Mesendoderm (in vitro differentiated cells): Measurements from ENCODE around the gene SMIM1.

Source experiments
- DNase-seq: peaks from one replicate; pipeline ENCODE4 v3.0.0; 2013
- H2AK5ac ChIP-seq: 2 replicates; pipeline ENCODE4 v1.6.1; 2013; ENCODE audit warnings: low read length, inconsistent platforms
- H2BK120ac ChIP-seq: 2 replicates; pipeline ENCODE4 v1.6.1; 2013; ENCODE audit warnings: low read depth, mild to moderate bottlenecking, low read length, moderate library complexity, mixed read lengths
- H2BK15ac ChIP-seq: replicated peaks from 2 replicates; pipeline ENCODE4 v1.6.1; 2013; ENCODE audit warnings: low read depth, mild to moderate bottlenecking, moderate library complexity
- H2BK5ac ChIP-seq: 2 replicates; pipeline ENCODE4 v1.6.1; 2013; ENCODE audit warnings: low read length, inconsistent platforms
- H3K18ac ChIP-seq: 2 replicates; pipeline ENCODE4 v1.6.1; 2013; ENCODE audit warnings: mild to moderate bottlenecking, low read length, mixed read lengths
- H3K23ac ChIP-seq: one replicate; pipeline ENCODE4 v1.6.1; 2013; ENCODE audit warnings: low read length
- H3K27ac ChIP-seq: 2 replicates; pipeline ENCODE4 v1.5.1; 2013; ENCODE audit warnings: low read depth, mild to moderate bottlenecking, inconsistent platforms, low read length, moderate library complexity
- H3K27me3 ChIP-seq: 2 replicates; pipeline ENCODE4 v1.6.1; 2013; ENCODE audit warnings: low read length, control low read depth, mild to moderate bottlenecking, inconsistent platforms; ENCODE audit not compliant: insufficient read depth, poor library complexity
- H3K36me3 ChIP-seq: 2 replicates; pipeline ENCODE4 v1.6.1; 2013; ENCODE audit warnings: low read length, inconsistent platforms; ENCODE audit not compliant: control insufficient read depth, insufficient read depth
- H3K4ac ChIP-seq: one replicate; pipeline ENCODE4 v1.6.1; 2013; ENCODE audit warnings: low read depth, mild to moderate bottlenecking, low read length, moderate library complexity
- H3K4me1 ChIP-seq: 2 replicates; pipeline ENCODE4 v1.6.1; 2013; ENCODE audit warnings: low read depth, low read length, inconsistent platforms; ENCODE audit not compliant: control insufficient read depth
- H3K4me2 ChIP-seq: 2 replicates; pipeline ENCODE4 v1.6.1; 2013; ENCODE audit warnings: low read length
- H3K4me3 ChIP-seq: 2 replicates; pipeline ENCODE4 v1.5.1; 2013; ENCODE audit warnings: mild to moderate bottlenecking, low read length
- H3K56ac ChIP-seq: one replicate; pipeline ENCODE4 v1.6.1; 2013; ENCODE audit warnings: low read length
- H3K79me1 ChIP-seq: 2 replicates; pipeline ENCODE4 v1.6.1; 2013; ENCODE audit warnings: low read length, inconsistent platforms
- H3K79me2 ChIP-seq: 2 replicates; pipeline ENCODE4 v1.6.1; 2013; ENCODE audit warnings: mild to moderate bottlenecking, low read length; ENCODE audit not compliant: control insufficient read depth, insufficient read depth
- H3K9ac ChIP-seq: 2 replicates; pipeline ENCODE4 v1.6.1; 2013; ENCODE audit warnings: low read length, inconsistent platforms
- H4K5ac ChIP-seq: one replicate; pipeline ENCODE4 v1.6.1; 2013; ENCODE audit warnings: low read length
- H4K8ac ChIP-seq: one replicate; pipeline ENCODE4 v1.6.1; 2013; ENCODE audit warnings: low read depth, mild to moderate bottlenecking, control low read depth, low read length, moderate library complexity
- WGBS: extraction: QIAGEN DNeasy Blood & Tissue Kit; methylation state at CpG from one replicate; pipeline ENCODE4 v1.1.7; 2013; ENCODE audit warnings: low lambda C conversion rate, missing lambda C conversion rate; ENCODE audit not compliant: insufficient coverage; ENCODE audit errors: extremely low coverage; 5-methylcytosine and 5-hydroxymethylcytosine counted together

Gene SMIM1

GRCh38 chr1:3741566-3742438 is 30.7 kb upstream of the SMIM1 start:
- H3K9ac ChIP-seq: no peak overlapping the region
- H3K4me3 ChIP-seq: no peak overlapping the region
- no peak overlapping the region for H2BK15ac ChIP-seq
- no peak overlapping the region for H3K23ac ChIP-seq
- no peak overlapping the region for H3K18ac ChIP-seq
- no peak overlapping the region for H3K4me2 ChIP-seq
- H4K5ac ChIP-seq: no peak overlapping the region
- H4K8ac ChIP-seq: no peak overlapping the region
- H3K4me1 ChIP-seq: peaks cover 2% of the 10 kb centered on the region
- H3K79me2 ChIP-seq: peaks cover 7% of the 10 kb centered on the region
- no CpG with 5 or more reads among the region's 22 CpGs for WGBS
- no peak overlapping the region for H2BK5ac ChIP-seq
- no peak for DNase-seq
- no peak overlapping the region for H3K4ac ChIP-seq
- no peak overlapping the region for H2AK5ac ChIP-seq
- H3K27me3 ChIP-seq: no peaks in the 10 kb centered on the region
- peaks cover 8% of the 10 kb centered on the region for H3K36me3 ChIP-seq
- no peak overlapping the region for H2BK120ac ChIP-seq
- peaks cover 12% of the 10 kb centered on the region for H3K79me1 ChIP-seq
- no peak overlapping the region for H3K56ac ChIP-seq
- no peak overlapping the region for H3K27ac ChIP-seq

- Histone ChIP-seq H4K8ac (no peak overlapping the region), H3K27ac (no peak overlapping the region), H2BK15ac (no peak overlapping the region), H2AK5ac (no peak overlapping the region), H3K36me3 (peaks cover 8% of the 10 kb centered on the region), H3K79me1 (peaks cover 12% of the 10 kb centered on the region), H3K18ac (no peak overlapping the region), H3K9ac (no peak overlapping the region), H3K23ac (no peak overlapping the region), H3K56ac (no peak overlapping the region), H3K27me3 (no peaks in the 10 kb centered on the region), H3K4ac (no peak overlapping the region), H4K5ac (no peak overlapping the region), H2BK5ac (no peak overlapping the region), H3K4me3 (no peak overlapping the region), H2BK120ac (no peak overlapping the region), H3K79me2 (peaks cover 7% of the 10 kb centered on the region), H3K4me1 (peaks cover 2% of the 10 kb centered on the region), H3K4me2 (no peak overlapping the region)
- no CpG with 5 or more reads among the region's 24 CpGs for WGBS
- no peak for DNase-seq
These were observed 29.9 kb upstream of the SMIM1 start for GRCh38 chr1:3742439-3743298.

GRCh38 chr1:3743421-3743820 is 29.1 kb upstream of the SMIM1 start:
- no peak overlapping the region for H3K56ac ChIP-seq
- H3K4me1 ChIP-seq: peaks cover 2% of the 10 kb centered on the region
- no peak overlapping the region for H4K5ac ChIP-seq
- H3K4me3 ChIP-seq: no peak overlapping the region
- H3K27ac ChIP-seq: no peak overlapping the region
- DNase-seq: no peak
- H2BK5ac ChIP-seq: no peak overlapping the region
- H2BK15ac ChIP-seq: no peak overlapping the region
- H3K27me3 ChIP-seq: no peaks in the 10 kb centered on the region
- H2BK120ac ChIP-seq: no peak overlapping the region
- no CpG with 5 or more reads among the region's 4 CpGs for WGBS
- no peak overlapping the region for H3K9ac ChIP-seq
- H3K79me2 ChIP-seq: peaks cover 7% of the 10 kb centered on the region
- H3K79me1 ChIP-seq: peaks cover 12% of the 10 kb centered on the region
- H3K4me2 ChIP-seq: no peak overlapping the region
- H2AK5ac ChIP-seq: no peak overlapping the region
- H4K8ac ChIP-seq: no peak overlapping the region
- H3K4ac ChIP-seq: no peak overlapping the region
- peaks cover 5% of the 10 kb centered on the region for H3K36me3 ChIP-seq
- no peak overlapping the region for H3K23ac ChIP-seq
- H3K18ac ChIP-seq: no peak overlapping the region

- no peak overlapping the region for H3K18ac ChIP-seq
- H2BK15ac ChIP-seq: no peak overlapping the region
- peaks cover 7% of the 10 kb centered on the region for H3K79me2 ChIP-seq
- peaks cover 2% of the 10 kb centered on the region for H3K4me1 ChIP-seq
- no peak overlapping the region for H2AK5ac ChIP-seq
- DNase-seq: no peak
- no peak overlapping the region for H2BK5ac ChIP-seq
- no peak overlapping the region for H3K4me3 ChIP-seq
- H3K56ac ChIP-seq: no peak overlapping the region
- H3K9ac ChIP-seq: no peak overlapping the region
- no peak overlapping the region for H4K8ac ChIP-seq
- no peak overlapping the region for H3K23ac ChIP-seq
- peaks cover 12% of the 10 kb centered on the region for H3K79me1 ChIP-seq
- H2BK120ac ChIP-seq: no peak overlapping the region
- peaks cover 4% of the 10 kb centered on the region for H3K36me3 ChIP-seq
- H4K5ac ChIP-seq: no peak overlapping the region
- H3K4me2 ChIP-seq: no peak overlapping the region
- H3K27me3 ChIP-seq: no peaks in the 10 kb centered on the region
- no CpG with 5 or more reads among the region's 12 CpGs for WGBS
- H3K4ac ChIP-seq: no peak overlapping the region
- H3K27ac ChIP-seq: no peak overlapping the region
These were observed 28.7 kb upstream of the SMIM1 start for GRCh38 chr1:3743826-3744225.

GRCh38 chr1:3744646-3745045 is 27.9 kb upstream of the SMIM1 start:
- Histone ChIP-seq H3K27ac (no peak overlapping the region), H2BK120ac (no peak overlapping the region), H3K36me3 (peaks cover 3% of the 10 kb centered on the region), H3K79me1 (peaks cover 12% of the 10 kb centered on the region), H3K9ac (no peak overlapping the region), H3K56ac (no peak overlapping the region), H3K27me3 (no peaks in the 10 kb centered on the region), H2BK15ac (no peak overlapping the region), H2AK5ac (no peak overlapping the region), H4K5ac (no peak overlapping the region), H3K4me3 (no peak overlapping the region), H4K8ac (no peak overlapping the region), H3K4ac (no peak overlapping the region), H3K79me2 (peaks cover 7% of the 10 kb centered on the region), H2BK5ac (no peak overlapping the region), H3K4me1 (peaks cover 2% of the 10 kb centered on the region), H3K23ac (no peak overlapping the region), H3K18ac (no peak overlapping the region), H3K4me2 (no peak overlapping the region)
- no CpG with 5 or more reads among the region's 10 CpGs for WGBS
- DNase-seq: no peak
